H1 (cell line): Measurements from ENCODE around the gene ARSB.

ENCODE experiments used
- CTCF ChIP-seq, 3 experiments: IDR thresholded peaks; 1 replicate in 2 of 3; 2 replicates in 1 of 3; pipeline versions ENCODE4 v1.5.1 to v1.6.1; 2011; ENCODE audit warnings: low read length in 3 of 3, mild to moderate bottlenecking in 3 of 3, inconsistent platforms in 2 of 3, low read depth in 1 of 3, moderate library complexity in 1 of 3; ENCODE audit not compliant: insufficient read depth in 1 of 3; ENCODE audit errors: control extremely low read depth in 1 of 3
- EP300 ChIP-seq, 2 experiments: IDR thresholded peaks; 1 replicate in 1 of 2; 2 replicates in 1 of 2; pipeline ENCODE4 v1.6.1; 2011 to 2012; ENCODE audit warnings: low read depth in 2 of 2, low read length in 2 of 2, mild to moderate bottlenecking in 2 of 2, borderline replicate concordance in 1 of 2, inconsistent platforms in 1 of 2, moderate library complexity in 1 of 2
- POLR2AphosphoS5 ChIP-seq: IDR thresholded peaks from 2 replicates; pipeline ENCODE4 v1.6.1; 2011; ENCODE audit warnings: low read depth, low read length
- RAD21 ChIP-seq, 2 experiments: IDR thresholded peaks in 1 of 2; conservative IDR thresholded peaks in 1 of 2; 2 replicates each; pipeline ENCODE4 v1.6.1; 2011; ENCODE audit warnings: low read depth in 2 of 2, low read length in 2 of 2, improper control_type of control experiment in 1 of 2, inconsistent platforms in 1 of 2, mild to moderate bottlenecking in 1 of 2, moderate library complexity in 1 of 2
- TAF1 ChIP-seq: IDR thresholded peaks from 2 replicates; pipeline ENCODE4 v1.6.1; 2011; ENCODE audit warnings: mild to moderate bottlenecking, low read depth, low read length
- TAF7 ChIP-seq: optimal IDR thresholded peaks from 2 replicates; pipeline ENCODE3; 2011; ENCODE audit warnings: low read depth, mild to moderate bottlenecking, inconsistent platforms, low read length, moderate library complexity, borderline replicate concordance
- ZNF274 ChIP-seq: IDR thresholded peaks from 2 replicates; pipeline ENCODE4 v1.7.0; 2012; ENCODE audit warnings: low read length, borderline replicate concordance; ENCODE audit errors: extremely low read depth

GRCh38 chr5:78779771-78780616 lies 205.1 kb downstream of the ARSB start:
- no peak for TF ChIP-seq TAF1
- TF ChIP-seq CTCF (IDR thresholded peaks at IDR 0.05; ENCODE audit: control extremely low read depth in 1 of 3, insufficient read depth in 1 of 3, low read depth in 1 of 3, low read length in 3 of 3) = no peak
- no peak for TF ChIP-seq EP300 (IDR thresholded peaks at IDR 0.05; ENCODE audit: borderline replicate concordance in 1 of 2, low read depth in 2 of 2, low read length in 2 of 2)
- TF ChIP-seq RAD21 (IDR thresholded peaks at IDR 0.05 in 1 of 2, conservative IDR thresholded peaks at IDR 0.05 in 1 of 2; ENCODE audit: low read depth in 2 of 2, low read length in 2 of 2) = no peak
- TF ChIP-seq POLR2AphosphoS5 = no peak
- TF ChIP-seq ZNF274 = no peak
- TF ChIP-seq TAF7 = no peak
